SK-N-MC (cell line): ENCODE data around the gene RNPC3.
"Not testable (repeated sequence)": the region's sequence is repeated elsewhere in the genome, so short reads cannot be mapped to it uniquely, and the experiment has no call there.

Experiments
- DNase-seq: peaks from one replicate; pipeline ENCODE4 v3.0.0-alpha.2; 2011; ENCODE audit warnings: low read depth, low spot score
- H3K27ac ChIP-seq: fragments of 200-600 bp; sonication (generic); 2 replicates; pipeline ENCODE4 v1.5.1; 2016; ENCODE audit warnings: mixed run types
- H3K36me3 ChIP-seq: fragments of 200-600 bp; sonication (generic); 2 replicates; pipeline ENCODE4 v1.6.1; 2017; ENCODE audit warnings: antibody characterized with exemption, low read length, mixed read lengths; ENCODE audit not compliant: insufficient read depth
- H3K4me3 ChIP-seq: fragments of 200-600 bp; sonication (generic); 2 replicates; pipeline ENCODE4 v1.5.1; 2016
- H3K9ac ChIP-seq: fragments of 200-600 bp; sonication (generic); 2 replicates; pipeline ENCODE4 v1.8.0; 2017; ENCODE audit warnings: mixed run types, mixed read lengths; ENCODE audit not compliant: insufficient read length
- H3K9me3 ChIP-seq: fragments of 200-600 bp; sonication (generic); 2 replicates; pipeline ENCODE4 v1.6.1; 2017; ENCODE audit warnings: low read depth, mild to moderate bottlenecking, antibody characterized with exemption, low read length, moderate library complexity, mixed read lengths
- EZH2 ChIP-seq: fragments of 200-600 bp; sonication (generic); IDR thresholded peaks from one replicate; pipeline ENCODE4 v1.6.1; 2017; ENCODE audit warnings: antibody characterized with exemption
- FOXP2 ChIP-seq: optimal IDR thresholded peaks from 2 replicates; pipeline ENCODE3; 2011; ENCODE audit warnings: mild to moderate bottlenecking, moderate library complexity; ENCODE audit not compliant: insufficient read depth; ENCODE audit errors: extremely low read length, control extremely low read depth
- POLR2AphosphoS5 ChIP-seq: IDR thresholded peaks from 2 replicates; pipeline ENCODE4 v1.6.1; 2012; ENCODE audit warnings: mild to moderate bottlenecking, low read depth, low read length, borderline replicate concordance

The RNPC3 gene

GRCh38 chr1:103529746-103530145 lies 4.2 kb downstream of the RNPC3 start:
- Histone ChIP-seq H3K4me3 (no peak overlapping the region), H3K9ac (no peak overlapping the region), H3K27ac (no peak overlapping the region), H3K36me3 (peaks cover 57% of the 10 kb centered on the region), H3K9me3 (no peaks in the 10 kb centered on the region)
- no peak for TF ChIP-seq FOXP2
- no peak for TF ChIP-seq POLR2AphosphoS5
- TF ChIP-seq EZH2: no peak
- DNase-seq: no peak

GRCh38 chr1:103538226-103538625 lies 12.7 kb downstream of the RNPC3 start:
- DNase-seq: no peak
- Histone ChIP-seq H3K9ac (no peak overlapping the region), H3K27ac (no peak overlapping the region), H3K4me3 (no peak overlapping the region), H3K36me3 (peaks cover 73% of the 10 kb centered on the region), H3K9me3 (no peaks in the 10 kb centered on the region)
- TF ChIP-seq POLR2AphosphoS5 (no peak), FOXP2 (no peak), EZH2 (no peak)

GRCh38 chr1:103541431-103541830 lies 15.9 kb downstream of the RNPC3 start:
- H3K27ac ChIP-seq: no peak overlapping the region
- TF ChIP-seq EZH2: no peak
- no peak for TF ChIP-seq POLR2AphosphoS5
- TF ChIP-seq FOXP2: no peak
- H3K36me3 ChIP-seq: peaks cover 75% of the 10 kb centered on the region
- no peak overlapping the region for H3K9ac ChIP-seq
- no peak overlapping the region for H3K4me3 ChIP-seq
- DNase-seq: no peak
- H3K9me3 ChIP-seq: no peaks in the 10 kb centered on the region

GRCh38 chr1:103546496-103546895 lies 21.0 kb downstream of the RNPC3 start:
- Histone ChIP-seq H3K27ac (no peak overlapping the region), H3K36me3 (peaks cover 80% of the 10 kb centered on the region), H3K9me3 (no peaks in the 10 kb centered on the region), H3K9ac (no peak overlapping the region), H3K4me3 (no peak overlapping the region)
- DNase-seq: no peak
- TF ChIP-seq FOXP2 (no peak), EZH2 (no peak), POLR2AphosphoS5 (no peak)

- Histone ChIP-seq H3K36me3 (peaks cover 88% of the 10 kb centered on the region), H3K4me3 (no peak overlapping the region), H3K27ac (no peak overlapping the region), H3K9me3 (no peaks in the 10 kb centered on the region), H3K9ac (no peak overlapping the region)
- no peak for DNase-seq
- TF ChIP-seq FOXP2: no peak
- TF ChIP-seq EZH2: no peak
- TF ChIP-seq POLR2AphosphoS5: no peak
These were observed 22.3 kb downstream of the RNPC3 start for GRCh38 chr1:103547840-103548239.

- no peak for TF ChIP-seq POLR2AphosphoS5
- TF ChIP-seq EZH2: no peak
- no peak for TF ChIP-seq FOXP2
- Histone ChIP-seq H3K27ac (no peak overlapping the region), H3K36me3 (peaks cover 2% of the 10 kb centered on the region), H3K4me3 (no peak overlapping the region), H3K9me3 (no peaks in the 10 kb centered on the region), H3K9ac (no peak overlapping the region)
- no peak for DNase-seq
These were observed 34.9 kb downstream of the RNPC3 start for GRCh38 chr1:103560427-103560826.

- not testable (repeated sequence) for H3K4me3 ChIP-seq, H3K9me3 ChIP-seq, H3K36me3 ChIP-seq, H3K27ac ChIP-seq, H3K9ac ChIP-seq, DNase-seq
These were observed 35.6 kb downstream of the RNPC3 start for GRCh38 chr1:103561124-103561523.

- no peak for DNase-seq
- no peak overlapping the region for H3K4me3 ChIP-seq
These were observed 36.3 kb downstream of the RNPC3 start for GRCh38 chr1:103561643-103562395.

GRCh38 chr1:103563056-103563455 lies 37.6 kb downstream of the RNPC3 start:
- TF ChIP-seq EZH2 (no peak), POLR2AphosphoS5 (no peak), FOXP2 (no peak)
- H3K4me3 ChIP-seq: no peak overlapping the region
- H3K36me3 ChIP-seq: no peaks in the 10 kb centered on the region
- no peak for DNase-seq
- no peak overlapping the region for H3K27ac ChIP-seq
- H3K9ac ChIP-seq: no peak overlapping the region
- H3K9me3 ChIP-seq: no peaks in the 10 kb centered on the region

More at GRCh38 chr1:103561643-103562395, 36.3 kb downstream of the RNPC3 start:
- Histone ChIP-seq H3K9ac (no peak overlapping the region), H3K36me3 (no peaks in the 10 kb centered on the region), H3K9me3 (no peaks in the 10 kb centered on the region), H3K27ac (peak overlapping the region; percentile 70)
- TF ChIP-seq POLR2AphosphoS5 (no peak), EZH2 (no peak), FOXP2 (no peak)
